ENCODE results near the gene GNAS.

The GNAS gene

DNA sequence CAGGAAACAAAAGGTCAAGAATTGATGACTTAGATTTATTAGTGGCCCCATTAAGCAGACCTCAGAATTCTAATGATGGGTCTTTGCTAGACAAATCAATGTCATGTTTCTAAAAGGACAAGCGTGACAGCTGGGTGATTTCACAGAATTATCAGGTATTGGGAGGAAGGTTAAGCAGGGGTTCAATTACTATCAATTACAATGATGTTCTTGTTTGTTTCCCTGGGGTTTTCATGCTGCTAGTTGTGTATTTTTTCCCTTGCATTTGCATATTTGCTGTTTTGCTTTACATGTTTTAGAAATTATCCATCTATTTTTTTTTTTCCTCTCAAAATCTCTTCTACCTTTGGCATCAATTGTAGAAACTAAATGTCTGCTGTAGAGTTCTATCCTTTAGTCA is 27.9 kb downstream of the GNAS start:
- no peak for DNase-seq (ENCODE audit: low read depth in 1 of 2, low spot score in 1 of 2)

DNA sequence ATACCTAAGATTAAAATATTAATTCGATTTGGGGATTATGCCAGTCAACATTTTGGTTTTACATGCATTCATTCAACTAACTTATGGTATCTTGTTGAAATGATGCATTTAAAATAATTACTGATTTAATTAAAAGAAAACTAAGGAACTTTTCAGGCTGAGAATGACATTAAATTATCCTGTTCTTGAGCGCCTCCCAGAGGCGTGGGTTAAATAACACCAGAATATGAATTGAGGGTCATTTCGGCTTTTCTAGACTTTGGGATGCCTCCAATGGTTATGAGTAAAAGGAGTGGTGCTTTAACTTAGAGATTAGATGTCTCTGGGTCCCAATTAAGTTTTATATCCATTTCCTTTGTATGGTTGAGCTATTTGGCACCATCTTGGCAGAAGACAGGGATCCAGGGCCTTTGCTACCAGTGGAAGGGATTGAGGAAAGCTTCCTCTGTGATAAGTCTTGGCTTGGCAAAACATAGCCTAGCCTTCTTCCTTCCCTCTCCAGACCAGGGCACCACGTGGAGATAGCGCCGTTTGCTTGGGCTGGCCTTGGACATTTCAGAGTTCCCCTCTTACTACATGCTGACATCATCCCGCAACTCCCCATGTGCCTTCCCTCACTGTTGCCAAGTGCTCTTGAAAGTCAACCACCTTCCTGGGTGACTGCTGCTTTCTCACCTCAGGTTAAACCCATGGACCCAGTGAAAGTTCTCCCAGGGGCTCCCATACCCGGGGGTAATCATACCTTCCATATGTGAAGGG is 28.7 kb downstream of the GNAS start:
- no peak for DNase-seq (ENCODE audit: low read depth in 1 of 2, low spot score in 1 of 2)

DNA sequence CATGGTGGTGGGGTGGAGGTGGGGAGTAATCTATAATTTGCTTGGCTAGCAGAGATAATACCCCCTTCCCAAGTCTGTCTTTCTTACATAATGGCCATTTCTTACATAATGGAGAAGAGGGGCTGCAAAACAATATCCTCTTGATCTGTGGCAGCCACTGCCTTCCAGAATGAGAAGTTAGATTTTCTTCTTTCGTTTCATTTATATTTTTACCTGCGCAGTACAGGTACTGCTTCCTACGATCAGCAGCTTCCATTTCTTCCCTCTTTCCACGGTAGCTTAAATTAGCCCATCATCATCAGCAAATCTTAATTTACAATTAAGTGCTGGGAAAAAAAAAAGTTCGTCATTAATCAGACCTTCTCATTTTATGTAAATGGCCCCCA is 30.2 kb downstream of the GNAS start:
- DNase-seq (ENCODE audit: low read depth in 1 of 2, low spot score in 1 of 2): no peak

DNA sequence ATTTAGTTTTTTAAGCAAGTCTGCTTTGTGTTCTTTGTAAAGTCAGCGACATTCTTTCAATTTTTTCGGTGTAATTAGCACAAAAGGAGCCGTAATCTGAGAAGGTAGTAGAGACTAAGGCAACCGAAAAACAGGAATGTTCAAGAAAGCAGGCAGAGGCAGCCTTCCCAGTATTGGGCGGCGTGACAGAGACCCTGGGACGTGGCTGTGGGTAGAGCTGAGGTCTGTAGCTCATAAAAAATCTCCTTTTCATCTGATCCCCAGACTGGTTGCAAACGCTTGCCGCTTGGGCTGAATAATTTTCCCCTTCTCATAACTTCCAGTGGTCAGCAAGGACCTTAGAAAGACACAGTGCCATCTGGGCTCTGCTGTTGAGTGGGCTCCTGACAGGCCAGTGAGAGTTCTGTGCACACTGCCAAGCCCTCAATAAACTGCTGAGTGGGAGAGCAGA is 30.8 kb downstream of the GNAS start:
- no peak for DNase-seq (ENCODE audit: low read depth in 1 of 2, low spot score in 1 of 2)

DNA sequence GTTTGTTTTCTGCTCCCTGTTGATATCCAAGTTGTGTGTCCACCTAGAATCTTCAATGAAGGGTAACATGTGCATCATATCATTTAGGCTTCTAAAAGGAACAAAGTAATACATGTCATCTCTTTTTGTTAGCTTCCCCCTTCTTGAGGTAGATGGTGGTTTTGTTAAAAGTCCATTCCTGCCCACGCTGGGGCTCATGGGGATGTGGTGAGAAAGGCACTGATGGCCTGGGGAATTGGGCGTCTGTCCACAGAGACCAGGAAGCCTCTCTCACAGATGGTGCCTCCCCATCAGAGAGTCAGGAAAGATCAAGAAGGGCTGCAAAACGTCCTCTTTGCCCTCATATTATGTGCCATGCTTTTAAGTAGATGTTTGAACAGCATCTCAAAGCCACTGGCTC is 32.5 kb downstream of the GNAS start:
- no peak for DNase-seq (ENCODE audit: low read depth in 1 of 2, low spot score in 1 of 2)

DNA sequence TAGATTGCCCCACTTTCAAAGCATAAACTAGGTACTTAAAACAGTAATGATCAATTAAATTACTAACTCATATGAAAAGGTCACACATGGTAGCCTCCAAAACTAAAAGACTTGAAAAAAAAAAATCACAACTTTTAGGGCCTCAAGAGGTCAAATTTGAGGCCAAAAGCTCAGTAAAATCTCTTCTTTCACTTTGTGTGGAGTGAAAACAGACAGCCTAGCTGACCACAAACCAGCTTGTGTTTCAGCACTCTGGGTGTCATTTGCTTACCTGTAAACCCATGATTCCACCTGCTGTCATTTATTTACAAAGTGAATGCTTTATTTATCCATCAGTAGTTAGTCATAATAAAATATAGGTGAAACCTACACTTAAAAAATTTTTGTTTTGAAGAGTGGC is 34.0 kb downstream of the GNAS start:
- no peak for DNase-seq (ENCODE audit: low read depth in 1 of 2, low spot score in 1 of 2)

DNA sequence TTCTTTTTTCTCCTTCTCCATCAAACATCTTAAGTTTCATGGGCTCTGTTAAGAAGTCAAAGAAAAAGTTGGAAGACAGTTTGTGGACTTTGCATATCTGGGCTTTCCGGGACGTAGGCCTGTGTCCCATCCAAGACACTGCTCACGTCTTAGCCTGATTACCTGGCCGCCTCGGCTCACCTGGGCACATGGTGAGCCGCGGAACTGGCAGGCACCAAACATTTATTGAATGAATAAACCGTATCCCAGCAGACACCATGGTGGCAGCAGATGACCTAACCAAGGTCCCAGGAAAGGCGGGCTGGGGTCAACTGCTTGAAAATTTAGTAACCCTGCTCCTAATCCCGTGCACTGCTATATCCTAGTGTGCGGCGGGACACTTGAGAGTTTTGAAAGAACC is 35.6 kb downstream of the GNAS start:
- no peak for DNase-seq (ENCODE audit: low read depth in 1 of 2, low spot score in 1 of 2)

DNA sequence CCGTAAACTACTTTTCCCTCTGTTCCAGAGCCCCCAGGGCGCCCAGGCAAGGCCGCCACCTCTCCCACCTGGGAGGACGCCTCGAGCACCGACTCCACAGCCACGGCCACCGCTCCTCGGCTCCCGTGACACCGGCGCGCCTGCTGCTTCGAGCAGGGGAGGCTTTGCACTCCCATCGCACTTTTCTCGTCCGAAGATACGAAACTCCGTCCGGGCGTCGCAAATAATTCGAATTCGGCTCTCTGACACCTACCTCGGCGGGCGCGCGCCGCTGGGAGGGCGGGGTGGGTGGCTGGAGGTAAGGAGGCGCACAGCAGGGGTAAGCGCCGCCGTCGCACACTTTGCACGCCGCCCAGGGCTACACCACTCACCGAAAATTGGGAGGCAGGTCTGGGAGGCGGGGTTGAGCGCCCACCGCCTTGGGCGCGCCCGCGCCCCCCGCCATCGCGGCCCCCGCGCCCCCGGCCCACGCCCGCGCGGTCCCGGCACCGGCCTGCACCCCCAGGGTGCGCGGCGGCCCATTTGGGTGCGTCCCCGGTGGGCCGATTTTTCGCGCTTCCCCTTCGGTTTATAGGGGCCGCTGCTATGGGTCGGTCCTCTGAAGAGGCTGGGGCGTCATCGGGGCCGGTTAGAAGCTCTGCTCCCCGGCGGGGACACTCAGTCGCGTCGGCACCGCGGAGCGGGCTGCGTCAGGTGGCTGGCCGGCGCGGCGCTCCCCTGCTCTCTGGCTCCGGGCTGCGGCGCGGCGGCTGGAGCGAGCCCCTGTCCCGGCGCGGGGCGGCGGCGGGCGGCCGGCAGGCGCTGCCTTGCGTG is 36.2 kb downstream of the GNAS start:
- peak; percentile 70 for DNase-seq (ENCODE audit: low read depth in 1 of 2, low spot score in 1 of 2)

DNA sequence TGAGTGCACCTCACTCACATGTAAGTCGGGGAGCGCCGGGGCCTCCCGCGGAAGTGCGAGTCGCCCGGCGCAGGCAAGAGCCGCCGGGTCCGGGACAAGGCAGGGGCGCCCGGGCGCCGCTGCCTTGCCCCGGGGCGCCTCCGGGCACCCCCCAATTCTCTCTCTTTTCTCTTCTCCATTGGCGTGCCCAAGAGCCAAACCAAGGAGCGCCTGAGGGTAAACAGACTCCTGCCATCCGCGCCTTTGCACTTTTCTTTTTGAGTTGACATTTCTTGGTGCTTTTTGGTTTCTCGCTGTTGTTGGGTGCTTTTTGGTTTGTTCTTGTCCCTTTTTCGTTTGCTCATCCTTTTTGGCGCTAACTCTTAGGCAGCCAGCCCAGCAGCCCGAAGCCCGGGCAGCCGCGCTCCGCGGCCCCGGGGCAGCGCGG is 36.8 kb downstream of the GNAS start:
- DNase-seq (ENCODE audit: low read depth in 1 of 2, low spot score in 1 of 2): no peak

DNA sequence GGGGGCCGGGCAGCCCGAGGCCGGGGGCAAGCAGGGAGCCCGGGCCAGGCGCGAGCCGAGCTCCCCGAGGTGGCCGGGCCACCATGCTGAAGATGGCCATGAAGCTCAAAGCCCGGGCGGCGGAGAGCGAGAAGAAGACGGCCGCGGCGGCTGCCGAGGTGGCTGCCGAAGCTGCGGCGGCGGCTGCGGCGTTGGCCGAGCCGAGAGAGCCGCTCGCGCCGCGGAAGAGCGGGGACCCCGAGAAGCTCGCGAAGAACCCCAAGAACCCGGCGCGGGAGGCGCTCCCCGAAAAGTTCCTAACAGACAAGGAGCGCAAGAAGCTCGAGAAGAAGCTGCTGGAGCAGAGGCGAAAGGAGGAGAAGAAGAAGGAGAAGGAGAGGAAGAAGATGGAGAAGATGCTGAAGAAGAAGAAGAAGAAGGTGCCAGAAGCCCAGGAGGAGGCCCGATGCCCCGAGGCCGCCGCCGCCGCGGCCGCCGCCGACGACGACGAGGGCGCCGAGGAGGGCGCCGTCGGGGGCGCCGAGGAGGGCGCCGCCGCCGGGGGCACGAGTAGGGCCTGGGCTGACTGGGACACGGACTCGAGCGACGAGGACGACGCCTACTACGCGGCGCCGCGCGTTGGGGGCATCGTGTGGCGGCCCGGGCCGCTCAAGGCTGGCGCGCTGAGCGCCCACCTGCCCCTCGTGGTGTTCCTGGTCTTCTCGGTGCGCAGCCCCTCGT is 37.4 kb downstream of the GNAS start:
- peak in 1 of 2 donors; percentile 38 for DNase-seq (ENCODE audit: low read depth in 1 of 2, low spot score in 1 of 2)

DNA sequence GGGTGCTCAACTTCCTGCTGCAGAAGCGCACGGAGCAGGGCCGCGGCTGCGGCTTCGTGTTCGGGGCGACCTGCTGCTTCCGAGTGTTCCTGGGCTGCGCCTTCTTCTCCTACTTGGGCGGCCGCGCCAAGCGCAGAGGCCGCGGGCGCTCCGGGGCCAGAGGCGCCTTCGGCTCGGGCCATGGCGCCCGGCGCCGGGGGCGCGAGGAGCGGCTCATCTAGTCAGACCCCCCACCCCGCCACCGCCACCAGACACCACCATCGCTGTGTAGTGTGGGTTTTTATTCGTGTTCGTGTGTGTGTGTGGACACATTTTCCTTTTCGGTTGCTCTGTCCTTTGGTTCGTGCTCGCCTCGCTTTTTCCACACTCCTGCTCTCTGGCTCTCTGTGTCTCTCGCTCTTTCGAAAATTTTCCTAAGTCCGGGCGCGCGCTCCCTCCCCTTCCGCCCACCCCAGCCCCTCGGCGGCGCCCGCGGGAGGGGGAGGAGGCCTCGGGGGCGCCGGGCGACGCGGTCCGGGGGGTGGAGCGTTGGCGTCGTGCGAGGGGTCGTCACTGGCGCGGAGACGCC is 38.1 kb downstream of the GNAS start:
- peak; percentile 51 to 54 for DNase-seq (ENCODE audit: low read depth in 1 of 2, low spot score in 1 of 2)

DNA sequence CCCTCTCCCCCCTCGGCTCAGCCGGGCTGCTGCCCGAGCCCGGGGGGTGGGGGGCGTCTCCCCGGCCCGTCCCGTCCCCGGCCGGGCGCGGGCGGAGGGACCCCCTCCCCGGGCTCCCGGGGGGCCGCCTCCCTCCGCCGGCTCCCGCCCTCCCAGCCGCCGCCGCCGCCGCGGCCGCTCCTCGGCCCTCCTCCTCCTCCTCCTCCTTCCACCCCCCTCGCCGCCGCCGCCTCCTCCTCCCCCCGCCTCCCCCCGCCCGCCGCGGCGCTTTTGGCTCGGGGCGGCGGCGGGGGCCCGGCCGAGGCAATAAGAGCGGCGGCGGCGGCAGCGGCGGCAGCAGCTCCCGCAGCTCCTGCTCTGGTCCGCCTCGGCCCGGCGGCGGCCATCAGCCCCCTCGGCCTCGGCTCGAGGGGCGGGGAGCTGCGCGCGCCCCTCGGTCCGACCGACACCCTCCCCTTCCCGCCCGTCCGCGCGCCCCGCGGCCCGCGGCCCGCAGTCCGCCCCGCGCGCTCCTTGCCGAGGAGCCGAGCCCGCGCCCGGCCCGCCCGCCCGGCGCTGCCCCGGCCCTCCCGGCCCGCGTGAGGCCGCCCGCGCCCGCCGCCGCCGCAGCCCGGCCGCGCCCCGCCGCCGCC is 38.7 kb downstream of the GNAS start:
- DNase-seq (ENCODE audit: low read depth in 1 of 2, low spot score in 1 of 2): peak; percentile 62 to 66

DNA sequence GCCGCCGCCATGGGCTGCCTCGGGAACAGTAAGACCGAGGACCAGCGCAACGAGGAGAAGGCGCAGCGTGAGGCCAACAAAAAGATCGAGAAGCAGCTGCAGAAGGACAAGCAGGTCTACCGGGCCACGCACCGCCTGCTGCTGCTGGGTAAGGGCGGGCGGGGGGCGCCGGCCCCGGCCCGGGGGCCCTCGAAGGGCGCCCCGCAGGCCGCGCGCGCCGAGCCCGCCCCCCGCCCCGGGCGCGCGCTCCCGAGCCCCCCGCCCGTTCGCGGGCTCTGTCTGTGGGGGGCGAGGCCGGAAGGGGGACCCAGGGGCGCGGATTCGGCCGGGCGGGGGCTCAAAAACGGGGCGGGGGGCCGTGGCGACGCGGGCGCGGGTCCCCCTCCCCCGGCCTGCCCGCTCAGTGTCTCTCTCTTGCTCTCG is 39.2 kb downstream of the GNAS start:
- no peak for DNase-seq (ENCODE audit: low read depth in 1 of 2, low spot score in 1 of 2)

DNA sequence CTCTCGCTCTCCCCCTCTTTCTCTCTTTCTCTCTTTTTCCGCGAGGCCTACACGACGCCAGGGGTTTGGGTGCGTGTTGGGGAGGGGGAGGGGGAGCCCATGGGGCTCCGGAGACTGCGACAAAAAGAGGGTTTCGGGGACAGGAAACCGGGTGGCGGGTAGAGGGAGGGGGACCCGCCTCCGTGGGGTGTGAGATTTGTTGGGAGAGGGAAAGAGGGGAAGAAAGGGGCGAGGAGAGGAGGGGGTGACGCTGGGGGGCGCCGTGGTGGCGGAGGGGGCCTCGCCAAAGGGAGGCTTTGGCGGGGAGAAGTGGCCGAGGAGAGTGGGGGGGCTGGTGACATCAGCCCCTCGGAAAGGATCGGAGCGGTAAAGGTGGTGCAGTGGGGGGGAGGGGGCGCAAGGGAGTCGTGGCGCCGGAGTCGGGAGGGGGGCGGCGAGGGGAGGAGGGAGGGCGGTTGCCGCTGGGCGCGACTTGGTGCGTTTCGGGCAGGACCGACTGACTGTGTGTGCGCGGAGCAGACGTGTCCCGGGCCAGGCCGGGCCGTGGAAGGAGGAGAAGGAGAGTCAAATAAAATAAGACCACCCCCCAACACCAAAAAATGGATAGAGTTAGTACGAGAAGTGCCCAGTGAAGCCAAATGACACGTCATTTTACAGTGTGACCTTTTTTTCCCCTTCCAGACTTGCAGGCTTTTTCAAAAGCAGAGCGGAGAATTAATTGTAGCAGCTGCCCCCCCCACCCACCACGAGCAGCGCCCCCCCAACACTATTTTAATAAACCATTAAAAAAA is 39.8 kb downstream of the GNAS start:
- peak; percentile 57 to 64 for DNase-seq (ENCODE audit: low read depth in 1 of 2, low spot score in 1 of 2)

DNA sequence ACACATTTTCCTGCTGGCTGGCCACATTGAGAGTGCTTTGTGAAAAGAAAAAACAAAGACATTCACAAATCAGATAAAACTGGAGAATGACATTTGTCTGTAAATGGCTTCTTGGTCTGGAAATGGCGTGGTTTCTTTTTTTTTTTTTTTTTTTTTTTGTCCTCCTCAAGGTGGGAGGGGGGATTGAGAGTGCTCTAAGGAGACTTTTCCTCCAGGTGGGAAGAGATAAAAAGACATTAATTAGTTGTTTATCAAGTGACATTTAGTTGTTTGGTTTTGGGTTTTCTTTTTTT is 40.4 kb downstream of the GNAS start:
- no peak for DNase-seq (ENCODE audit: low read depth in 1 of 2, low spot score in 1 of 2)

DNA sequence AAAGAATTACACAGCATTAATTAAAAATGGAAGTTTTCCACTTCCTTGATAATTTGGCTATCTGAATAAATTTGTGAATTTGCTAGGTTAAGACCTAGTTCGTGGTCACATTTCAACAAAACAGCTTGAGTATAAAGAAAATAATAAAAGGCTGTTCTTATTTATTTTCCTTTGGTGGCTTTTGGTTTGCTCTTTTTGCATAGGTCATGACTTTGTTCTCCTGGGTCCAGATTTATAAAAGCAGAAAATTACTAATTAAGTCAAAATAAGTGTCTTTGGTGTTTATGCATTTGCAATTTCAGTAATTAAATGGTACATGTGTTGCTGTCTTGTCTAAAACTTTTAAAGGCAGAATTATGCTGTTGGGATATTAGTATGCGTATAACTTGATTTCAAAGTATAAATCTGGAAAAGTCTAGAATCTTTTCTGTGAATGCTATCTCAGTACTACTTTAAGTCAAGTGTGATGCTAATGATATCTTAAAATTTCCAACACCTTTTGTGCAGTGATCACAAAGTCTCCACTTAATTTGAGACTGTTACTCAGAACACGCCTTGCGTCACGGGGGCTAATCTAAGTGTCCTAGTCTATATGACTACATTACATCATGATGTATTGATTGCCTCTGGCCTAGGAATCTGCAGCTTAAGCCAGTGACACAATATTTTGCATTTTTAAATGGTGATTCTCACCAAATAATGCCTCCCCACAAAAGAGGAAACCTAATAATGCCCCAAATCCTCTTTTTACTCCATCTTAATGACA is 41.0 kb downstream of the GNAS start:
- DNase-seq (ENCODE audit: low read depth in 1 of 2, low spot score in 1 of 2): no peak

DNA sequence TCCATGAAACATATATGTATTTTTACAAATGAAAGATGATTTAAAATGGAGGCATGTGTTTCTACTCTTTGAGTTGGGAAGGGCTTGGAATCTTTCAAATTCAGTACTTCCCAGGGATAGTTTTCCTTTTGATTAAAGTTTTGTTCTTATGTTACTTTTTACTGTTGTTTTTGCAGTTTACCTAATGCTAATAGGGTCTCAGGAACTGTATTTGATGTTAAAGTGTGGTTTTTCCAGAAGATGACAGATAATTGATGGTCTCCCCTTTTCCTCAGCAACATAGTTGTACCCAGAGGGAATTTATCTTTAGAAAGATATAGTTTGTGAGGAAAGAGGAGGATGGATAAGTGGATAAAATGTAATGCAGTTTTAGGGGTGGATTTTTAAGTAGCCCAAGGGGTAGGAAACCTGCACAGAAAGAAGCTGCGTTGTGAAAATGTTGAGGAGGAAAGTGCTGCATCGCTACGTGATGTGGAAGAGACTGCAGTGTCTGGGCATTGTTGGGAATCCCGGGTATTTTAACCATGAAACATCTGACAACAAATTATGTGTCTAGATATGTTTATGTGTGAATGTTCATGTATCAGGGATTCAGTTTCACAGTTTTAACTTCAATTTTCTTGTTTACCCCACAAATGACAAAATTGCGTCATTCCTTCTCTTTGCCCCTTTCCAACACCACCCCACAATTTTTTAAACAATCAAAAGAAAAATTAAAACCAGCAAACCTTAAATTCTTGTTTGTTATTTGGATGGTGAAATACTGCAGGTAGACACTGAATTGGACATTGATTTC is 42.3 kb downstream of the GNAS start:
- DNase-seq (ENCODE audit: low read depth in 1 of 2, low spot score in 1 of 2): no peak

DNA sequence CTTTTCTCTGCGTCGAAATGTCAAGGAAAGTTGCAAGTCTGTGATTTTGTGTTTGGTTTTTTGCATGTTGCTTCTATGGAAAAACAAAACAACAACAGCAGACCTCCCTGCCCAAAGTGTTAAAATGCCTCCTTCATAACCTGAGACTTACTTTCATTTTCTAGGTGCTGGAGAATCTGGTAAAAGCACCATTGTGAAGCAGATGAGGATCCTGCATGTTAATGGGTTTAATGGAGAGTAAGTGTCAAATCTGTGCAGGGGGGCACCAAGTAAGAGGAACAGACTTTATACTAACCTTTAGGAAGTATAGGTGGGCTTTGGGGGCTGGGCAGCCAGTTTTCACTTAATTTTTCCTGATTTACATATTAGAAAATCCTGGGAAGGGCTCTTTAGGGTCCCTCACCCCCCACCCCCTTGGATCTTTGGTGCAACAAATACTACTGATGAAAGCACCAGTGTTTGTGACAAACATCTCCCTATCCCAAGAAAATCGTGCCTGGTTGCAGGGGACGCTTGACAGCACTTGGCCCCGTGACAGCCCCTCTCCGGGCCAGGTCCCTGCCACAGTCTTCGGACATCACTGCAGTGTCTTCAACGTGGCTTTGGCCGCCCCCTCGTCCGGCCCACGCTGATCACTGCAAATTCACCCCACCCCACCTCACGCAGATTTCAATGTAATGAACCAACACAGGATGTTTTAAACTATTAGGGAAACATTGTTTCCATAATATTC is 43.1 kb downstream of the GNAS start:
- DNase-seq (ENCODE audit: low read depth in 1 of 2, low spot score in 1 of 2): no peak

Measured in stimulated activated CD4-positive, alpha-beta T cell treated with anti-CD3 and anti-CD28 coated beads, Interleukin-15, amount 100 ng/mL, for 1 hour (primary cell).